CD4-positive, alpha-beta memory T cell (primary cell): Measurements from ENCODE around the gene MYO3A. TPM values are rescaled to one million over a fixed set of nuclear protein-coding genes. Genes with fewer than 3 reads are reported as not detected.
"Not testable (repeated sequence)": the region's sequence is repeated elsewhere in the genome, so short reads cannot be mapped to it uniquely, and the experiment has no call there.

ENCODE experiments used
- CTCF ChIA-PET: fragments of 350-600 bp; sonication (Branson Sonifier 250); formaldehyde crosslinking; loops from one replicate; lab custom pipeline; 2021; ENCODE audit warnings: inconsistent platforms; ENCODE audit not compliant: partially characterized antibody; lab: Charles Lee
- POLR2A ChIA-PET: fragments of 350-600 bp; sonication (Branson Sonifier 250); formaldehyde crosslinking; loops from one replicate; lab custom pipeline; 2021; ENCODE audit not compliant: partially characterized antibody; lab: Charles Lee
- DNase-seq, 5 donors: peaks; one replicate each; pipeline versions ENCODE4 v3.0.0 to v3.0.0-alpha.2; 2020 to 2022; ENCODE audit warnings: mixed read lengths in 1 of 5
- H3K27ac ChIP-seq: one replicate; pipeline ENCODE4 v1.7.0; 2013; ENCODE audit warnings: low read depth, low read length
- H3K27me3 ChIP-seq: 2 replicates; pipeline ENCODE4 v1.7.0; 2013; ENCODE audit warnings: mild to moderate bottlenecking, low read length, moderate library complexity; ENCODE audit not compliant: insufficient read depth
- H3K36me3 ChIP-seq: 2 replicates; pipeline ENCODE4 v1.7.0; 2013; ENCODE audit warnings: mild to moderate bottlenecking, low read length, moderate library complexity; ENCODE audit not compliant: insufficient read depth
- H3K4me1 ChIP-seq: 2 replicates; pipeline ENCODE4 v1.7.0; 2013; ENCODE audit warnings: mild to moderate bottlenecking, low read length, moderate library complexity; ENCODE audit not compliant: insufficient read depth
- H3K4me3 ChIP-seq, 2 donors: one replicate each; pipeline ENCODE4 v1.7.0; 2013; ENCODE audit warnings: low read length in 2 of 2, mild to moderate bottlenecking in 1 of 2
- H3K9me3 ChIP-seq, 2 donors: one replicate each; pipeline ENCODE4 v1.7.0; 2013; ENCODE audit warnings: low read length in 2 of 2, control low read depth in 1 of 2; ENCODE audit not compliant: control insufficient read depth in 1 of 2
- H3K27ac Mint-ChIP-seq, 7 donors: one replicate each; pipeline ENCODE4 v1.8.0; 2020 to 2021; ENCODE audit warnings: mixed read lengths in 7 of 7, mild to moderate bottlenecking in 6 of 7, inconsistent platforms in 3 of 7, moderate library complexity in 3 of 7
- H3K27me3 Mint-ChIP-seq, 2 donors: one replicate each; pipeline ENCODE4 v1.8.0; 2020 to 2021; ENCODE audit warnings: mixed read lengths in 2 of 2
- H3K36me3 Mint-ChIP-seq, 2 donors: one replicate each; pipeline ENCODE4 v1.8.0; 2020 to 2021; ENCODE audit warnings: mixed read lengths in 2 of 2, inconsistent platforms in 1 of 2, mild to moderate bottlenecking in 1 of 2
- H3K4me1 Mint-ChIP-seq, 4 donors: one replicate each; pipeline ENCODE4 v1.8.0; 2020 to 2021; ENCODE audit warnings: mixed read lengths in 4 of 4, mild to moderate bottlenecking in 1 of 4
- H3K4me3 Mint-ChIP-seq, 8 donors: one replicate each; pipeline ENCODE4 v1.8.0; 2020 to 2021; ENCODE audit warnings: mixed read lengths in 8 of 8, mild to moderate bottlenecking in 7 of 8, moderate library complexity in 6 of 8, inconsistent platforms in 3 of 8
- H3K9me3 Mint-ChIP-seq, 8 donors: one replicate each; pipeline ENCODE4 v1.8.0; 2020 to 2021; ENCODE audit warnings: mixed read lengths in 8 of 8, mild to moderate bottlenecking in 5 of 8, inconsistent platforms in 3 of 8, moderate library complexity in 1 of 8
- intact Hi-C: fragments of 100-400 bp; cut with micrococcal nuclease; formaldehyde crosslinking; loops from one replicate; pipeline ENCODE4 v1.15.1; 2023
- polyA plus RNA-seq, 2 donors: library from polyadenylated mRNA; unstranded; fragments of 300-500 nt; fragmentation: Illumina TruSeq; gene quantifications; one replicate each; pipeline ENCODE4 v1.2.3, GENCODE V29; 2021
- total RNA-seq, 2 experiments: library from RNA; stranded (reverse); gene quantifications; one replicate each; pipeline ENCODE4 v1.2.3, GENCODE V29; 2021

Gene MYO3A
- total and polyA plus RNA-seq, 4 experiments from 2014 or later = not detected

GRCh38 chr10:26080971-26081370 is 146.9 kb downstream of the MYO3A start:
- H3K27me3 ChIP-seq, intact Hi-C loops, H3K9me3 ChIP-seq, H3K4me3 Mint-ChIP-seq, POLR2A ChIA-PET, H3K4me1 Mint-ChIP-seq, H3K36me3 Mint-ChIP-seq, H3K27me3 Mint-ChIP-seq, H3K4me1 ChIP-seq, H3K36me3 ChIP-seq, H3K27ac Mint-ChIP-seq, H3K27ac ChIP-seq, H3K9me3 Mint-ChIP-seq, CTCF ChIA-PET, H3K4me3 ChIP-seq, DNase-seq: not testable (repeated sequence)

- Mint-ChIP-seq H3K27ac (no peak overlapping the region), H3K36me3 (no peaks in the 10 kb centered on the region), H3K9me3 (peaks cover 0 to 5% (median 0%) of the 10 kb centered on the region in 8 donors), H3K27me3 (peaks cover 2 to 4% of the 10 kb centered on the region in 2 donors), H3K4me3 (no peak overlapping the region), H3K4me1 (no peaks in the 10 kb centered on the region)
- Histone ChIP-seq H3K9me3 (no peaks in the 10 kb centered on the region), H3K36me3 (no peaks in the 10 kb centered on the region), H3K27me3 (no peaks in the 10 kb centered on the region), H3K4me1 (no peaks in the 10 kb centered on the region), H3K4me3 (no peak overlapping the region), H3K27ac (no peak overlapping the region)
- ChIA-PET POLR2A (no interaction called here), CTCF (no interaction called here)
- intact Hi-C loops = no loop called here
- DNase-seq = no peak
Observed at GRCh38 chr10:26081459-26081858, 147.4 kb downstream of the MYO3A start.

GRCh38 chr10:26085549-26085948 is 151.5 kb downstream of the MYO3A start:
- peaks cover 4% of the 10 kb centered on the region in 2 donors for H3K27me3 Mint-ChIP-seq
- no peaks in the 10 kb centered on the region for H3K36me3 Mint-ChIP-seq
- H3K4me3 Mint-ChIP-seq = no peak overlapping the region
- intact Hi-C loops = no loop called here
- H3K4me3 ChIP-seq = no peak overlapping the region
- H3K9me3 Mint-ChIP-seq = peaks cover 0 to 2% (median 0%) of the 10 kb centered on the region in 8 donors
- no peaks in the 10 kb centered on the region for H3K4me1 Mint-ChIP-seq
- H3K9me3 ChIP-seq = no peaks in the 10 kb centered on the region
- H3K4me1 ChIP-seq = no peaks in the 10 kb centered on the region
- H3K27me3 ChIP-seq = no peaks in the 10 kb centered on the region
- CTCF ChIA-PET = no interaction called here
- no peak for DNase-seq
- POLR2A ChIA-PET = no interaction called here
- H3K27ac ChIP-seq = no peak overlapping the region
- H3K27ac Mint-ChIP-seq = no peak overlapping the region
- no peaks in the 10 kb centered on the region for H3K36me3 ChIP-seq

- no peak overlapping the region for H3K4me3 ChIP-seq
- H3K4me1 ChIP-seq = no peaks in the 10 kb centered on the region
- no peaks in the 10 kb centered on the region for H3K36me3 ChIP-seq
- Mint-ChIP-seq H3K27ac (no peak overlapping the region), H3K4me1 (no peaks in the 10 kb centered on the region), H3K27me3 (peaks cover 1 to 4% of the 10 kb centered on the region in 2 donors), H3K4me3 (no peak overlapping the region), H3K36me3 (no peaks in the 10 kb centered on the region), H3K9me3 (peaks cover 0 to 3% (median 0%) of the 10 kb centered on the region in 8 donors)
- intact Hi-C loops = no loop called here
- ChIA-PET CTCF (no interaction called here), POLR2A (no interaction called here)
- DNase-seq = no peak
- no peak overlapping the region for H3K27ac ChIP-seq
- H3K9me3 ChIP-seq = no peaks in the 10 kb centered on the region
- H3K27me3 ChIP-seq = no peaks in the 10 kb centered on the region
Observed at GRCh38 chr10:26087666-26088065, 153.6 kb downstream of the MYO3A start.

- Histone ChIP-seq H3K27me3 (no peaks in the 10 kb centered on the region), H3K27ac (no peak overlapping the region), H3K36me3 (no peaks in the 10 kb centered on the region), H3K4me1 (no peaks in the 10 kb centered on the region), H3K9me3 (no peaks in the 10 kb centered on the region), H3K4me3 (no peak overlapping the region)
- intact Hi-C loops = no loop called here
- Mint-ChIP-seq H3K27me3 (peaks cover 1 to 4% of the 10 kb centered on the region in 2 donors), H3K9me3 (peaks cover 0 to 3% (median 0%) of the 10 kb centered on the region in 8 donors), H3K36me3 (no peaks in the 10 kb centered on the region), H3K27ac (no peak overlapping the region), H3K4me3 (no peak overlapping the region), H3K4me1 (no peaks in the 10 kb centered on the region)
- ChIA-PET CTCF (no interaction called here), POLR2A (no interaction called here)
- DNase-seq = no peak
Observed at GRCh38 chr10:26090026-26090425, 156.0 kb downstream of the MYO3A start.

GRCh38 chr10:26090762-26091161 is 156.7 kb downstream of the MYO3A start:
- no peak overlapping the region for H3K27ac Mint-ChIP-seq
- no peak overlapping the region for H3K4me3 ChIP-seq
- H3K36me3 ChIP-seq = no peaks in the 10 kb centered on the region
- no peaks in the 10 kb centered on the region for H3K4me1 Mint-ChIP-seq
- no peaks in the 10 kb centered on the region for H3K36me3 Mint-ChIP-seq
- H3K4me1 ChIP-seq = no peaks in the 10 kb centered on the region
- intact Hi-C loops = no loop called here
- no peak overlapping the region for H3K27ac ChIP-seq
- CTCF ChIA-PET = no interaction called here
- no peaks in the 10 kb centered on the region for H3K27me3 ChIP-seq
- POLR2A ChIA-PET = no interaction called here
- peaks cover 0 to 3% (median 0%) of the 10 kb centered on the region in 8 donors for H3K9me3 Mint-ChIP-seq
- no peaks in the 10 kb centered on the region for H3K9me3 ChIP-seq
- H3K4me3 Mint-ChIP-seq = no peak overlapping the region
- H3K27me3 Mint-ChIP-seq = peaks cover under 1 to 4% of the 10 kb centered on the region in 2 donors
- DNase-seq = no peak

GRCh38 chr10:26093229-26093628 is 159.2 kb downstream of the MYO3A start:
- H3K4me1 ChIP-seq = no peaks in the 10 kb centered on the region
- H3K4me1 Mint-ChIP-seq = no peaks in the 10 kb centered on the region
- POLR2A ChIA-PET = no interaction called here
- H3K27me3 Mint-ChIP-seq = no peaks in the 10 kb centered on the region
- DNase-seq = no peak
- H3K27ac ChIP-seq = no peak overlapping the region
- H3K36me3 ChIP-seq = no peaks in the 10 kb centered on the region
- no peak overlapping the region for H3K4me3 ChIP-seq
- CTCF ChIA-PET = no interaction called here
- no peak overlapping the region for H3K4me3 Mint-ChIP-seq
- intact Hi-C loops = no loop called here
- H3K27ac Mint-ChIP-seq = no peak overlapping the region
- no peaks in the 10 kb centered on the region for H3K27me3 ChIP-seq
- H3K36me3 Mint-ChIP-seq = no peaks in the 10 kb centered on the region
- peaks cover 0 to 3% (median 0%) of the 10 kb centered on the region in 8 donors for H3K9me3 Mint-ChIP-seq
- no peaks in the 10 kb centered on the region for H3K9me3 ChIP-seq

- Histone ChIP-seq H3K36me3 (no peaks in the 10 kb centered on the region), H3K27me3 (no peaks in the 10 kb centered on the region), H3K27ac (no peak overlapping the region), H3K4me3 (no peak overlapping the region), H3K9me3 (no peaks in the 10 kb centered on the region), H3K4me1 (no peaks in the 10 kb centered on the region)
- CTCF ChIA-PET = no interaction called here
- Mint-ChIP-seq H3K4me3 (no peak overlapping the region), H3K27ac (no peak overlapping the region), H3K9me3 (peaks cover 0 to 18% (median 5%) of the 10 kb centered on the region in 8 donors), H3K4me1 (no peaks in the 10 kb centered on the region), H3K36me3 (no peaks in the 10 kb centered on the region), H3K27me3 (no peaks in the 10 kb centered on the region)
- DNase-seq = no peak
- intact Hi-C loops = no loop called here
- POLR2A ChIA-PET = no interaction called here
Observed at GRCh38 chr10:26095781-26096180, 161.8 kb downstream of the MYO3A start.
